ENCODE measurements around the gene SLC35G6. TPM values are rescaled to one million over a fixed set of nuclear protein-coding genes. Genes with fewer than 3 reads are reported as not detected.
"Not testable (repeated sequence)": the region's sequence is repeated elsewhere in the genome, so short reads cannot be mapped to it uniquely, and the experiment has no call there.

Gene SLC35G6
- total RNA-seq, 1 donor: not detected

GRCh38 chr17:7479213-7480088 lies 1.8 kb upstream of the SLC35G6 start, which contains the start of gene ZBTB4:
Gene ZBTB4, minus strand, starts transcription at chr17:7479631. Its CDS starts 12,830 bp downstream, at chr17:7466801.
- H3K4me3 ChIP-seq (ENCODE audit: low read depth, low read length): peak within 1 kb of the TSS; percentile 87

DNA sequence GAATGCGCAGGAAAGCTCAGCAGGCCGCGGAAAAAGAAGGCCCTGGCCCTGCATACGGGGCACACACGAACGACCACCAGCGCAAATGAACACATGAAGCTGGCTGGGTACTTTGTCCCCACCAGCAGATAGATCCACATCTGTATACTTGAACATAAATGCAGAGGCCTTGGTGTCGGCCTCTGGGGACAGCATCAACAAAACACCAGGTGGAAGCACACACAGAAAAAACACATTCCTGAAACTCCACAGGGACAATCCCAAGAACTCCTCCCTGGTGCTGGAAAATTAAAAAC lies 1.2 kb upstream of the SLC35G6 start:
- DNase-seq (ENCODE audit: low read depth): peak; percentile 40
- TF ChIP-seq, protein P1, sequence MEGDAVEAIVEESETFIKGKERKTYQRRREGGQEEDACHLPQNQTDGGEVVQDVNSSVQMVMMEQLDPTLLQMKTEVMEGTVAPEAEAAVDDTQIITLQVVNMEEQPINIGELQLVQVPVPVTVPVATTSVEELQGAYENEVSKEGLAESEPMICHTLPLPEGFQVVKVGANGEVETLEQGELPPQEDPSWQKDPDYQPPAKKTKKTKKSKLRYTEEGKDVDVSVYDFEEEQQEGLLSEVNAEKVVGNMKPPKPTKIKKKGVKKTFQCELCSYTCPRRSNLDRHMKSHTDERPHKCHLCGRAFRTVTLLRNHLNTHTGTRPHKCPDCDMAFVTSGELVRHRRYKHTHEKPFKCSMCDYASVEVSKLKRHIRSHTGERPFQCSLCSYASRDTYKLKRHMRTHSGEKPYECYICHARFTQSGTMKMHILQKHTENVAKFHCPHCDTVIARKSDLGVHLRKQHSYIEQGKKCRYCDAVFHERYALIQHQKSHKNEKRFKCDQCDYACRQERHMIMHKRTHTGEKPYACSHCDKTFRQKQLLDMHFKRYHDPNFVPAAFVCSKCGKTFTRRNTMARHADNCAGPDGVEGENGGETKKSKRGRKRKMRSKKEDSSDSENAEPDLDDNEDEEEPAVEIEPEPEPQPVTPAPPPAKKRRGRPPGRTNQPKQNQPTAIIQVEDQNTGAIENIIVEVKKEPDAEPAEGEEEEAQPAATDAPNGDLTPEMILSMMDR (IDR thresholded peaks at IDR 0.05; ENCODE audit: insufficient read depth, low read length): no peak
- peak overlapping the region; percentile 73 for H3K4me3 ChIP-seq (ENCODE audit: low read depth, low read length)

More at GRCh38 chr17:7479213-7480088, 1.8 kb upstream of the SLC35G6 start, which contains the start of gene ZBTB4:
- no peak for DNase-seq (ENCODE audit: low read depth)
- TF ChIP-seq, protein P1 (IDR thresholded peaks at IDR 0.05; ENCODE audit: insufficient read depth, low read length): no peak

- not testable (repeated sequence) for H3K4me3 ChIP-seq (ENCODE audit: low read depth, low read length); DNase-seq (ENCODE audit: low read depth)
Measured at GRCh38 chr17:7481842-7482741, 846 bp downstream of the SLC35G6 start.

GRCh38 chr17:7482742-7483088 lies 1.5 kb downstream of the SLC35G6 start:
- peak overlapping the region; percentile 86 for H3K4me3 ChIP-seq (ENCODE audit: low read depth, low read length)
- DNase-seq (ENCODE audit: low read depth): not testable (repeated sequence)

DNA sequence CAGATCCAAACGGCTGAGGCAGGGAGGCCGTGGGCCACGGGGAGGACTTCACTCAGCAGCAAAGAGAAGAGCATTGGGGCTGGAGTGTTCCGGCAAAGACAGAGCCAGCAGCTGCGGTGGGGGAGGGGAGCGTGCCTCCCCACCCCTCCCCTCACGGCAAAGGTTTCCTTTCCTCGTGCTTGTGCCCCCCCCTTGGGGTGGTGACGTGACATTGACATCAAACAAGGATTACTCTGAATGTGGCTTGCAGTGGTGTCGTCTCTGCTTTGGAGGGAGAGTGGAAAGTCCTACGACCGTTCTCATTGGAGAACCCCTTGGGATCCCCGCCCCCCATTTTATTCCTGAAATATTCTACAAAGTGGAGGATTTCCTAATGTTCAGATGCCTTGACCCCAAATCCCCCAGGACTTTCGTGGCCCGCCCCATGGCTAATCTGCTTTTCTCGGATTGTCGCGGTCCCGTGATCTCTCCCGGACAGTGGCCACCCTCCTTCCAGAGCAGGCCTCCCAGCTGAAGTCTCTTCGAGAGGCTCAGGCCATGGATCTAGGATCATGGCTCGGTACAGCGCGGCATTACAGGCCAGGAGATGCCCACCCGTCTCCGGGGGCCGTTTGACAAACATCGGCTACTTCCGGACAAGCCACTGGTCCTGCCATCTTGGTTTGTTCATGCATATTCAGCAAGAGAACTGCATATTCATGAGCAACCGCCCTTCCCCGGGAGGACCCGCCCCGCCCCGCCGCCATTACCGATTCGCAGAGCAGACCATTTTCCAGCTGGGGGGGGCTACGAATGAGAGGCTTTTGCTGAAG lies 2.2 kb downstream of the SLC35G6 start:
- TF ChIP-seq, protein P1 (IDR thresholded peaks at IDR 0.05; ENCODE audit: insufficient read depth, low read length): no peak
- H3K4me3 ChIP-seq (ENCODE audit: low read depth, low read length): peak overlapping the region; percentile 86
- peak; percentile 95 for DNase-seq (ENCODE audit: low read depth)

DNA sequence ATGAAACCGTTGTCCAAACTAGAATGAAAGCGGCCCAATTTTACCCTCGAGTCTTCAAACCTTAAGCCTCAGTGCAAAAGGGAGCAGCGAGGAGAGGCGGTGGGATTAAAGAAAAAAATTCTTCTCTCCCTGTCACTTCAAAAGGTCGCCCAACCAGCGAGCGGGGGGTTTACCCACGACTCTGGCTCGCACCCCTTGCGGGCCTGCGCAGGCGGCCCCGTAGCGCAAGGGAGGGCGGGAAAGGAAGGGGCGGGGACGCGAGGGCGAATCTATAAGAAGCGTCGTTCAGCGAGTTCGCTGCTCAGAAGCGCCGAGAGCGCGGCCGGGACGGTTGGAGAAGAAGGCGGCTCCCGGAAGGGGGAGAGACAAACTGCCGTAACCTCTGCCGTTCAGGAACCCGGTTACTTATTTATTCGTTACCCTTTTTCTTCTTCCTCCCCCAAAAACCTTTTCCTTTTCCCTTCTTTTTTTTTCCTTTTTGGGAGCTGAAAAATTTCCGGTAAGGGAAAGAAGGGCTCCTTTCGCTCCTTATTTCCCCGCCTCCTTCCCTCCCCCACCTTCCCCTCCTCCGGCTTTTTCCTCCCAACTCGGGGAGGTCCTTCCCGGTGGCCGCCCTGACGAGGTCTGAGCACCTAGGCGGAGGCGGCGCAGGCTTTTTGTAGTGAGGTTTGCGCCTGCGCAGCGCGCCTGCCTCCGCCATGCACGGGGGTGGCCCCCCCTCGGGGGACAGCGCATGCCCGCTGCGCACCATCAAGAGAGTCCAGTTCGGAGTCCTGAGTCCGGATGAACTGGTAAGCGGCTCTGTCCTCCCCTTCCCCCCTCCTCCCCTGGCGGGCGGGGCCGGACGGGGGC lies 3.0 kb downstream of the SLC35G6 start, which contains the start of gene POLR2A:
Gene POLR2A, plus strand, starts transcription at position 300 of the 852 bp plus-strand sequence.
- TF ChIP-seq, protein P1 (IDR thresholded peaks at IDR 0.05; ENCODE audit: insufficient read depth, low read length): no peak
- DNase-seq (ENCODE audit: low read depth): peak; percentile 99
- peak within 1 kb of the TSS; percentile 86 for H3K4me3 ChIP-seq (ENCODE audit: low read depth, low read length)
